SKM-1 treated with dmso at 0.1 percent for 144 hours (cell line): ENCODE results near the gene SLC3A2.
A peak's percentile ranks its signal among the peaks of the same experiment; 100 is the strongest.
"Not testable (repeated sequence)": the region's sequence is repeated elsewhere in the genome, so short reads cannot be mapped to it uniquely, and the experiment has no call there.

Experiments used
- DNase-seq: peaks from one replicate; lab custom pipeline; 2025; ENCODE audit not compliant: unreplicated experiment; lab: John Stamatoyannopoulos, UW

SLC3A2 gene

DNA sequence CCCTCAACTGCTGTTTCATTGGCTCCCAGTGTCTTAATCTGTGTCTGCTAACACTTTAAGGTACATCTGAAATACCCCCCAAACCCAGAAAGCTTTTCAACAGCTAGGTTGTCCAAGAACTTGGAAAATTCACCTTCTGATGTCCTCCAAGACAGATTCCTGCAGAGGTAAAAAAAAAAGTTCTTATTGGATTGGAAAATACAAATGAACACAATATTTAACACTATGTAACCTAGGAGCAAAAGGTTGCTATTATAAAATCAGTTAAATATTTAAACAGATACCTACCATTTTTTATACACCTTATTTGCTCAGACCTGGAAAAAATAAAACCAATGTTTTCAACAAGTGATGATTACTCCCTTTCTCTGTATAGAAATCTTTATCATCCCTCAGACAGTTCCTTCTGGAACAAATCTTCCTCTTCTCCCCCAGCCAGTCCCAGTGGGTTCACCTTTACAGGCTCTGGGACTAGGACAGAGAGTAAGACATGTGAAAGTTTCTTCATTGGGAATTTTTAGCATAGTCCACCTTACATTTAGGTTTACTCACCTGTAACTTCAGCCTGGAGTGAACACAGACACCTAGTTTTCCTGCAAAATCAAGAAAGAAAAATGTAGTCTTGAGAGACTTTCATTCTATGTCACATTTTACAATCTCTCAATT is 28.0 kb upstream of the SLC3A2 start:
- DNase-seq, result no peak

DNA sequence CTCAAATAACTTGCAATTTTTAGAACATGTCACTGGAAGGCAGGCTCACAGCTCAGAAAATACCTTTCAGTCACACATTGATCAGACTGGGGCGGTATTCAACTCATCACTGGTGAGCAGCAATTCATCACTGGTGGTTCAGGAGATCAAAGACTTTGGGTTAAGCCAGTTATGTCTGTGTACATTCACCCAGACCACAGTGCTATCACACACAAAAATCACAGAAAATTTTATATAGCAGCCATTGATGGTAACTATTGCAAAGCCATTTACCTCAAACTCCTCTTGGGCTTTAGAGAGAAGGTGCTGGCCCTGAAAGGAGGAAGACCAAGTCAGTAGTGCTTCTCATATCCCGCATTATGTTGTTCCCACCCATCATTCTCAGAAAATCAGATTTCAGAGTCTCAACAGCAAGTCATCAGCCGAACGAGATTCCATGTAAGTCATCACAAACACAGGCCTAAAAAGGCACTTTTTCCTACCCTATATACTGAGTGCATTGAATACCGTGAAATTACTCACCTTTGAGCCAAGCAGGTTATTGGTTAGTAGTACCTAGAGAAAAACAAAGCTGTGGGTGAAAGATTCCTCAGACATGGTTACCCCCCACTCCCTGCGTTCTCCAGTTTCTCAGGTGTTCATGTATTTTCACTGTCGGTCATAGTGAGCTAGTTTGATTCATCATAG is 27.3 kb upstream of the SLC3A2 start:
- no peak for DNase-seq

GRCh38 chr11:62854013-62854824 is 26.5 kb upstream of the SLC3A2 start:
- DNase-seq, result no peak

DNA sequence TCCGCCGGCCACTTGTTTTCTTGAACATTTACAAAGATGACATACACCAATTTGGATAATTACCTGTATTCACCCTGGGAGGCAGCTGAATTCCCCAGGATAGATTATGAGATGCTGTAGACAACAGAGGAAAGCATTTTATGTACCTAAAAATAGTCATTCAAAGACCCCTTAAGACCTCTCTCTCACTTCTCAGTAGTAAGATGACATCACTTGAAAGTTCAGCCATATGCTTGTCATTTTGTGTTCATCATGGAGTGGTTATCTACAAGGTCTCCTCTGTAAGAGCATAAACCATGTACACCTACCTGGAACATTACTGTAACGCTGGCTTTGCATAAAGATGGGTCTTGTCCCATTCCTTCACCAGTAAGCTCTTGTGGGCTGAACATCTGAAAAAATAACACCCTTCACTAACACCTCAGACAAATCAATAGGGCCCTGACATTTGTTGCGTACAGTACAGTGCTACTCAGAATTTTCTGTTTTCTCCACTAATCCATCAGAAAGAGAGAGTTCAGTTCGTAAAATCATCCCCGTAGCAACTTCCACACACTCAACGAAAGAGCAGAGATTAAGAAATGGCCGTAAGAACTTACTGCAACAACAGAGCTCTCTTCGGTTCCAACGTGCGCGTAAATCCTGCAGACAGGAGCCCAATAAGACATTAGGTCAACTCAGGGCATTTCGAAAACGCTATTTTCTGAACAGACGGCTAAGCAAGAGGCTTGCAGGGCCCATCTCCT is 25.7 kb upstream of the SLC3A2 start:
- no peak for DNase-seq

- peak; percentile 98 for DNase-seq
Observed at GRCh38 chr11:62855571-62856332, 24.9 kb upstream of the SLC3A2 start.

- DNase-seq, result no peak
Observed at GRCh38 chr11:62856333-62856895, 24.3 kb upstream of the SLC3A2 start.

- DNase-seq, result no peak
Observed at GRCh38 chr11:62857541-62857982, 23.1 kb upstream of the SLC3A2 start.

DNA sequence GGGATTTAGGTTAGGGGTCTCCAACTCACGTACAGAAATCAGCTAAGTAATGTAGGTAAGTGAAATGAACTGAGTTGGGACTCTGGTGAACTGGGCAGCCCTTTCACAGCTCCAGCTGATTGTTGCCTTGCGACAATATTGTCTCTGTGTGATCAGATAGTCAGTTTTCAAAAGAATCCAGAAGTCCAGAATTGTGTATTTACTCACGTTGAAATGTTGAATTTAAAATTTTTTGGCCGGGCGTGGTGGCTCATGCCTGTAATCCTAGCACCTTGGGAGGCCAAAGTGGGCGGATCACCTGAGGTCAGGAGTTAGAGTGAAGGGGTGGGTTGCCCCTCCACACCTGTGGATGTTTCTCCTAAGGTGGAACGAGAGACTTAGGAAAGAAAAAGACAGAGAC is 22.5 kb upstream of the SLC3A2 start:
- no peak for DNase-seq

DNA sequence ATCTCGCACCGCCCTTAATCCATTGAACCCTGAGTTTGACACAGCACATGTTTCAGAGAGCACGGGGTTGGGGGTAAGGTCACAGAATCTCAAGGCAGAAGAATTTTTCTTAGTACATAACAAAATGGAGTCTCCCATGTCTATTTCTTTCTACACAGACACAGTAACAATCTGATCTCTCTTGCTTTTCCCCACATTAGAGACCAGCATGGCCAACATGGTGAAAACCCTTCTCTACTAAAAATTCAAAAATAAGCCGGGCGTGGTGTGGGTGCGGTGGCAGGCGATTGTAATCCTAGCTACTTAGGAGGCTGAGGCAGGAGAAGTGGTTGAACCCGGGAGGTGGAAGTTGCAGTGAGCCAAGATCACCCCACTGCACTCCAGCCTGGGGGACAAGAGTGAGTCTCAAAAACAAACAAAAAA is 21.4 kb upstream of the SLC3A2 start:
- not testable (repeated sequence) for DNase-seq

DNA sequence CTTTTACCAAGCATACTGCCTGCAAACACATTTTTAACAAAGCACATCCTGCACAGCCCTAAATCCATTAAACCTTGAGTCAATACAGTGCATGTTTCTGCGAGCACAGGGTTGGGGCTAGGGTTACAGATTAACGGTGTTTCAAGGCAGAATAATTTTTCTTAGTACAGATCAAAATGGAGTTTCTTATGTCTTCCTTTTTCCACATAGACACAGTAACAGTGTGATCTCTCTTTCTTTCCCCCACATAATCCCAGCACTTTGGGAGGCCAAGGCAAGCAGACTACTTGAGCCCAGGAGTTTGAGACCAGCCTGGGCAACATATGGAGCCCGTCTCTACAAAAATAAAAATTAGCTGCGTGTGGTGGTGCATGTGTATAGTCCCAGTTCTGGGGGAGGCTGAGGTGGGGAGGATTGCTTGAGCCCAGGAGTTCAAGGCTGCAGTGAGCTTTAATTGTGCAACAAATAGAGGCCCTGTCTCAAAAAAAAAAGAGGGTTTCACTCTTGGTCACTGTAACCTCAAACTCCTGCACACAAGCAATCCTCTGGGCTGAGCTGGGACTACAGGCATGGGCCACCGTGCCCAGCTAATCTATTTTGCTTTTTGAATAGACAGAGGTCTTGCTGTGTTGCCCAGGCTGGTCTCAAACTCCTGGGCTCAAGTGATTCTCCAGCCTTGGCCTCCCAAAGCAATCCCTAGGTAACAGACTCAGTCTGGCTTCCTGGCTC is 19.7 kb upstream of the SLC3A2 start:
- no peak for DNase-seq

GRCh38 chr11:62861564-62862192 is 19.0 kb upstream of the SLC3A2 start:
- not testable (repeated sequence) for DNase-seq

GRCh38 chr11:62863687-62864335 is 16.9 kb upstream of the SLC3A2 start:
- no peak for DNase-seq

- no peak for DNase-seq
Observed at GRCh38 chr11:62865635-62866034, 15.1 kb upstream of the SLC3A2 start.

GRCh38 chr11:62874851-62875250 is 5.8 kb upstream of the SLC3A2 start:
- no peak for DNase-seq

GRCh38 chr11:62875698-62876478 is 4.8 kb upstream of the SLC3A2 start:
- no peak for DNase-seq

DNA sequence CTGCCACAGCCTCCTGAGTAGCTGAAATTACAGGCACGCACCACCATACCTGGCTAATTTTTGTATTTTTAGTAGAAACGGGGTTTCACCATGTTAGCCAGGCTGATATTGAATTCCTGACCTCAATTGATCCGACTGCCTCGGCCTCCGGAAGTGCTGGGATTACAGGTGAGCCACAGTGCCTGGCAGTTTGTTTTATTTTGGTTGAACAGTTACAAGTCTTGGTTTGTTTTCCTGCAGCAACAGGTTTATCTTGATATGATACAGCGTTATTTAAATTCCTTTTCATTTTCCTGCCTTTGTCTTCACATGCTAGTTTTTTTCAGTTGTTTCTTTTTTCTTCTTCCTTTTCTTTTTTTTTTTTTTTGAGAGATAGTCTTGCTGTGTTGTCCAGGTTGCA is 4.0 kb upstream of the SLC3A2 start:
- DNase-seq, result no peak

GRCh38 chr11:62879235-62879978 is 1.3 kb upstream of the SLC3A2 start:
- DNase-seq, result no peak
